T-helper 9 cell (primary cell): Measurements from ENCODE around the gene PGBD5.

Source experiments
- DNase-seq: peaks from one replicate; pipeline ENCODE4 v3.0.0-alpha.2; 2020

PGBD5 gene

GRCh38 chr1:230299191-230300006, 126.7 kb downstream of the PGBD5 start:
- no peak for DNase-seq

GRCh38 chr1:230295367-230295766, 130.8 kb downstream of the PGBD5 start:
- no peak for DNase-seq

GRCh38 chr1:230293390-230293700, 132.8 kb downstream of the PGBD5 start:
- no peak for DNase-seq

GRCh38 chr1:230292689-230293389, 133.3 kb downstream of the PGBD5 start:
- DNase-seq = no peak

- DNase-seq = no peak
These were observed 134.2 kb downstream of the PGBD5 start for GRCh38 chr1:230291731-230292620.

- DNase-seq = no peak
These were observed 136.8 kb downstream of the PGBD5 start for GRCh38 chr1:230289350-230289644.

- DNase-seq = no peak
These were observed 137.3 kb downstream of the PGBD5 start for GRCh38 chr1:230288641-230289349.

GRCh38 chr1:230287674-230288315, 138.3 kb downstream of the PGBD5 start:
- no peak for DNase-seq

- no peak for DNase-seq
These were observed 139.3 kb downstream of the PGBD5 start for GRCh38 chr1:230286890-230287269.

- DNase-seq = no peak
These were observed 139.8 kb downstream of the PGBD5 start for GRCh38 chr1:230286166-230286889.

- DNase-seq = no peak
These were observed 140.8 kb downstream of the PGBD5 start for GRCh38 chr1:230285351-230285750.

- DNase-seq = no peak
These were observed 141.2 kb downstream of the PGBD5 start for GRCh38 chr1:230284891-230285290.

- DNase-seq = no peak
These were observed 142.5 kb downstream of the PGBD5 start for GRCh38 chr1:230283678-230284077.

GRCh38 chr1:230282157-230282556, 144.0 kb downstream of the PGBD5 start:
- DNase-seq = no peak

GRCh38 chr1:230281556-230281955, 144.6 kb downstream of the PGBD5 start:
- no peak for DNase-seq

- DNase-seq = no peak
These were observed 145.2 kb downstream of the PGBD5 start for GRCh38 chr1:230280906-230281413.

GRCh38 chr1:230280054-230280795, 145.9 kb downstream of the PGBD5 start:
- DNase-seq = no peak

- no peak for DNase-seq
These were observed 146.6 kb downstream of the PGBD5 start for GRCh38 chr1:230279583-230279945.

- no peak for DNase-seq
These were observed 147.1 kb downstream of the PGBD5 start for GRCh38 chr1:230278871-230279582.

GRCh38 chr1:230278376-230278775, 147.8 kb downstream of the PGBD5 start:
- no peak for DNase-seq
